DOHH2 (cell line): ENCODE measurements around the gene COL18A1.

Experiments
- H3F3A ChIP-seq: fragments of 200-600 bp; sonication (generic), shearing (Covaris generic); 2 replicates; pipeline ENCODE4 v1.6.0; 2016; ENCODE audit warnings: antibody characterized with exemption, mild to moderate bottlenecking; ENCODE audit not compliant: control insufficient read depth, insufficient read depth
- H3K27ac ChIP-seq: fragments of 200-600 bp; sonication (generic); 2 replicates; pipeline ENCODE4 v1.5.1; 2014; ENCODE audit warnings: low read depth, mild to moderate bottlenecking, low read length, moderate library complexity
- H3K27me3 ChIP-seq: fragments of 200-600 bp; sonication (generic); 2 replicates; pipeline ENCODE4 v1.6.1; 2014; ENCODE audit warnings: mild to moderate bottlenecking, low read length, mixed read lengths; ENCODE audit not compliant: control insufficient read depth
- H3K36me3 ChIP-seq: fragments of 200-600 bp; sonication (generic); 2 replicates; pipeline ENCODE4 v1.6.1; 2014; ENCODE audit warnings: mild to moderate bottlenecking, low read length, moderate library complexity, mixed read lengths; ENCODE audit not compliant: control insufficient read depth
- H3K4me1 ChIP-seq: fragments of 200-600 bp; sonication (generic); 2 replicates; pipeline ENCODE4 v1.6.1; 2014; ENCODE audit warnings: mild to moderate bottlenecking, low read length, mixed read lengths; ENCODE audit not compliant: control insufficient read depth
- H3K4me2 ChIP-seq: fragments of 200-600 bp; sonication (generic); 2 replicates; pipeline ENCODE4 v1.6.0; 2014; ENCODE audit warnings: mild to moderate bottlenecking, low read length, moderate library complexity
- H3K4me3 ChIP-seq: fragments of 200-600 bp; sonication (generic); 2 replicates; pipeline ENCODE4 v1.5.1; 2014; ENCODE audit warnings: mild to moderate bottlenecking, low read length, mixed read lengths
- H3K79me2 ChIP-seq: fragments of 200-600 bp; sonication (generic); 2 replicates; pipeline ENCODE4 v1.6.1; 2014; ENCODE audit warnings: mild to moderate bottlenecking, low read length, mixed read lengths; ENCODE audit not compliant: control insufficient read depth
- H3K9me2 ChIP-seq: fragments of 200-600 bp; sonication (generic); replicated peaks from 2 replicates; pipeline ENCODE4 v1.6.1; 2014; ENCODE audit warnings: mild to moderate bottlenecking, low read length, mixed read lengths; ENCODE audit not compliant: control insufficient read depth
- H3K9me3 ChIP-seq: fragments of 200-600 bp; sonication (generic); 2 replicates; pipeline ENCODE4 v1.6.1; 2014; ENCODE audit warnings: antibody characterized with exemption, low read length, mixed read lengths; ENCODE audit not compliant: control insufficient read depth, insufficient read depth
- H4K20me1 ChIP-seq: fragments of 200-600 bp; sonication (generic); 2 replicates; pipeline ENCODE4 v1.6.0; 2014; ENCODE audit warnings: low read depth, mild to moderate bottlenecking, antibody characterized with exemption, low read length, moderate library complexity; ENCODE audit not compliant: control insufficient read depth, insufficient read depth
- EZH2phosphoT487 ChIP-seq: fragments of 200-600 bp; sonication (generic); IDR thresholded peaks from 2 replicates; pipeline ENCODE4 v1.6.1; 2017; ENCODE audit warnings: borderline replicate concordance, mild to moderate bottlenecking, antibody characterized with exemption, low read length, moderate library complexity, mixed read lengths
- TF ChIP-seq, protein P1 (sequence below): fragments of 200-600 bp; sonication (generic); IDR thresholded peaks from one replicate; pipeline ENCODE4 v1.5.1; 2014; ENCODE audit warnings: antibody characterized with exemption, mild to moderate bottlenecking, low read depth, low read length; ENCODE audit not compliant: poor library complexity, severe bottlenecking

Gene COL18A1

GRCh38 chr21:45519182-45519581 lies 114.2 kb downstream of the COL18A1 start:
- no peak overlapping the region for H3K4me2 ChIP-seq
- H3K79me2 ChIP-seq: peaks cover 28% of the 10 kb centered on the region
- no peaks in the 10 kb centered on the region for H3F3A ChIP-seq
- no peaks in the 10 kb centered on the region for H3K9me2 ChIP-seq
- H4K20me1 ChIP-seq: no peaks in the 10 kb centered on the region
- H3K9me3 ChIP-seq: peaks cover 39% of the 10 kb centered on the region
- TF ChIP-seq, protein P1, sequence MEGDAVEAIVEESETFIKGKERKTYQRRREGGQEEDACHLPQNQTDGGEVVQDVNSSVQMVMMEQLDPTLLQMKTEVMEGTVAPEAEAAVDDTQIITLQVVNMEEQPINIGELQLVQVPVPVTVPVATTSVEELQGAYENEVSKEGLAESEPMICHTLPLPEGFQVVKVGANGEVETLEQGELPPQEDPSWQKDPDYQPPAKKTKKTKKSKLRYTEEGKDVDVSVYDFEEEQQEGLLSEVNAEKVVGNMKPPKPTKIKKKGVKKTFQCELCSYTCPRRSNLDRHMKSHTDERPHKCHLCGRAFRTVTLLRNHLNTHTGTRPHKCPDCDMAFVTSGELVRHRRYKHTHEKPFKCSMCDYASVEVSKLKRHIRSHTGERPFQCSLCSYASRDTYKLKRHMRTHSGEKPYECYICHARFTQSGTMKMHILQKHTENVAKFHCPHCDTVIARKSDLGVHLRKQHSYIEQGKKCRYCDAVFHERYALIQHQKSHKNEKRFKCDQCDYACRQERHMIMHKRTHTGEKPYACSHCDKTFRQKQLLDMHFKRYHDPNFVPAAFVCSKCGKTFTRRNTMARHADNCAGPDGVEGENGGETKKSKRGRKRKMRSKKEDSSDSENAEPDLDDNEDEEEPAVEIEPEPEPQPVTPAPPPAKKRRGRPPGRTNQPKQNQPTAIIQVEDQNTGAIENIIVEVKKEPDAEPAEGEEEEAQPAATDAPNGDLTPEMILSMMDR: no peak
- no peak for TF ChIP-seq EZH2phosphoT487
- H3K4me1 ChIP-seq: peaks cover 7% of the 10 kb centered on the region; the same call in 1 of the 2 replicates
- no peak overlapping the region for H3K4me3 ChIP-seq
- H3K36me3 ChIP-seq: peaks cover 73% of the 10 kb centered on the region
- no peak overlapping the region for H3K27ac ChIP-seq
- no peaks in the 10 kb centered on the region for H3K27me3 ChIP-seq

- no peak overlapping the region for H3K27ac ChIP-seq
- H3K4me1 ChIP-seq: peaks cover 7% of the 10 kb centered on the region; the same call in 1 of the 2 replicates
- H3K9me3 ChIP-seq: peaks cover 39% of the 10 kb centered on the region
- no peak overlapping the region for H3K4me2 ChIP-seq
- H3K9me2 ChIP-seq: no peaks in the 10 kb centered on the region
- H4K20me1 ChIP-seq: no peaks in the 10 kb centered on the region
- H3K27me3 ChIP-seq: no peaks in the 10 kb centered on the region
- H3K79me2 ChIP-seq: peaks cover 28% of the 10 kb centered on the region
- H3K4me3 ChIP-seq: no peak overlapping the region
- TF ChIP-seq, protein P1: no peak
- no peak for TF ChIP-seq EZH2phosphoT487
- H3F3A ChIP-seq: no peaks in the 10 kb centered on the region
- H3K36me3 ChIP-seq: peaks cover 78% of the 10 kb centered on the region
Observed at GRCh38 chr21:45521241-45521640, 116.3 kb downstream of the COL18A1 start.

DNA sequence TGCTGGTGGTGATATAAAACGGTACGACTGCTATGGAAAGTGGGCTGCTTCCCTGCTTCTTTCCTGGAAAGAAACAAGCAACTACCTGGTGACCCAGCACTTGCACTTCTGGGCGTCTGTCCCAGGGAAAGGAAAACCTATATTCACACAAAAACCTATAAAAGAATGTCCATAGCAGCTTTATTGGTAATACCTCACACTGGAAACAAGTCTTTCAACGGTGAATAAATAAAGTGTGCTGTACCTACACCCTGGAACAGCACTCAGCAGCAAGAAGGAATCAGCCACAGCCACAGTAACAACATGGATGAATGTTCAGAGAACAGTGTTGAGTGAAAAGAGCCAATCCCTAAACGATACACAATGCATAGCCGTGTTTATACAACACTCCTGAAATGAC lies 117.4 kb downstream of the COL18A1 start:
- H3K36me3 ChIP-seq: peaks cover 87% of the 10 kb centered on the region

More for the DNA sequence above, 117.4 kb downstream of the COL18A1 start:
- Histone ChIP-seq H3K4me2 (no peak overlapping the region), H3F3A (no peaks in the 10 kb centered on the region), H3K79me2 (peaks cover 28% of the 10 kb centered on the region), H3K9me2 (no peaks in the 10 kb centered on the region), H3K27me3 (no peaks in the 10 kb centered on the region), H3K4me3 (no peak overlapping the region), H3K9me3 (peaks cover 39% of the 10 kb centered on the region), H3K4me1 (peaks cover 7% of the 10 kb centered on the region; the same call in 1 of the 2 replicates), H4K20me1 (no peaks in the 10 kb centered on the region), H3K27ac (no peak overlapping the region)
- TF ChIP-seq EZH2phosphoT487: no peak
- TF ChIP-seq, protein P1: no peak
